Motor neuron (in vitro differentiated cells): Measurements from ENCODE around the gene UBE2E3. TPM values are rescaled to one million over a fixed set of nuclear protein-coding genes. Genes with fewer than 3 reads are reported as not detected.
A peak's percentile ranks its signal among the peaks of the same experiment; 100 is the strongest.

ENCODE experiments used
- ATAC-seq, 8 experiments: fragments of 200-7000 bp; cut with Tn5 transposase; replicated peaks in 6 of 8; 2 replicates each; pipeline ENCODE4 v1.8.0; 2021; ENCODE audit warnings: mild to moderate bottlenecking in 8 of 8, moderate library complexity in 8 of 8
- H3K27ac ChIP-seq, 2 donors: fragments of 250-450 bp; sonication (Bioruptor Pico); 2 replicates each; pipeline ENCODE4 v1.9.0; 2021; ENCODE audit warnings: antibody characterized with exemption in 2 of 2, mild to moderate bottlenecking in 2 of 2, moderate library complexity in 1 of 2
- H3K4me1 ChIP-seq, 2 donors: fragments of 250-450 bp; sonication (Bioruptor Pico); replicated peaks in 1 of 2; 2 replicates each; pipeline ENCODE4 v1.6.1; 2021; ENCODE audit warnings: antibody characterized with exemption in 2 of 2, mild to moderate bottlenecking in 2 of 2, moderate library complexity in 1 of 2
- H3K4me3 ChIP-seq, 5 donors: fragments of 250-450 bp; sonication (Bioruptor Pico); 2 replicates each; pipeline ENCODE4 v1.9.0; 2021; ENCODE audit warnings: antibody characterized with exemption in 5 of 5, mild to moderate bottlenecking in 5 of 5, moderate library complexity in 4 of 5
- WGBS, 10 experiments: fragments of 450-650 bp; shearing (Covaris generic); methylation state at CpG; one replicate each; pipeline ENCODE4 v1.0.0; 2022; 5-methylcytosine and 5-hydroxymethylcytosine counted together
- in situ Hi-C, 9 experiments: fragments of 400-800 bp; cut with MboI; loops; one replicate each; pipeline ENCODE4 v1.15.0; 2021; ENCODE audit warnings: low sequenced_read_pairs in 9 of 9, low pct_unique_long_range_greater_than_20kb in 2 of 9; ENCODE audit not compliant: unreplicated experiment in 9 of 9
- total RNA-seq, 8 experiments: library from RNA; unstranded; fragments of 300-600 nt; gene quantifications; 2 replicates each; pipeline versions ENCODE4 v1.2.3 to v1.2.4, GENCODE V29; 2022

Gene UBE2E3
- total RNA-seq, 8 experiments from 2014 or later: 56.3 to 186 (median 126) TPM

DNA sequence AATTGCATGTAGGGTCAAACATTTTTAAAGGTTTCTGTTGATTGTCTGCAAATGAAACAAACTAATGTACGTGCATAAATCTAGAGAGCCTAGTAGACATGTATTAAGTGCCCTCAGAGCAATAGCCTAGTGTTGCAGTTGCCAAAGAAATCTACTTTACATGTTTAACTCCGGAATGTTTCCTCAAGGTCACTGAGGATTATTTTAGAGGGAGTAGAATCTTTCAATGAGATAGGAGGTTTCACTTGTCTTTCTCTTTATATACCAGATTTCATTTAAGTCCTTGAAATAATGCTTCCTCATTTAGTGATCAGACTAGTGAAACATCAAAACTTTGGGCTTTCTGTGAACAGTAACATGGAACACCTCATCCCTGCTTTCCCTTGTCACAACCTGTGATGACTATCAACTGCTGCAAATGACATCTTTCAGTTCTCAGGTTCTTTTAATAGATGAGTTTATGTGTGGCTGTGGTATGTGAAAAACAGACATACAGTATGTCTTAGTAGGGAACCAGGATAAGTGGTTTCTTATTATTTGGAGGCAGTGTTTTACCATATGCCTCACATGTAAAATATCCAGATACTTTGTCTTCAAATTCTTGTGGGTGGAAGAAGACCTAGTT is 5.5 kb downstream of the UBE2E3 start:
- 11 to 100% (median 55%) methylated on average over 1 to 2 of the region's 2 CpGs; no CpG with 5 or more reads in 1 of the 10 experiments for WGBS, 10 experiments
- in situ Hi-C loops: no loop called here
- Histone ChIP-seq H3K4me3 (peak overlapping the region in 4 of 5 donors; percentile 7 to 86 (median 37)), H3K27ac (no peak overlapping the region), H3K4me1 (peaks cover 3 to 35% of the 10 kb centered on the region in 2 donors)
- no peak for ATAC-seq

GRCh38 chr2:180987146-180987545 is 6.7 kb downstream of the UBE2E3 start:
- in situ Hi-C loops: no loop called here
- Histone ChIP-seq H3K4me3 (no peak overlapping the region), H3K4me1 (peaks cover 3 to 35% of the 10 kb centered on the region in 2 donors), H3K27ac (no peak overlapping the region)
- 43 to 100% (median 82%) methylated on average over 1 to 2 of the region's 2 CpGs for WGBS, 10 experiments
- no peak for ATAC-seq

- in situ Hi-C loops: no loop called here
- Histone ChIP-seq H3K4me3 (no peak overlapping the region), H3K27ac (no peak overlapping the region), H3K4me1 (peaks cover 3 to 29% of the 10 kb centered on the region in 2 donors)
- ATAC-seq: no peak
- WGBS, 10 experiments: 27 to 100% (median 74%) methylated on average over 2 to 3 of the region's 3 CpGs; no CpG with 5 or more reads in 1 of the 10 experiments
These were observed 9.9 kb downstream of the UBE2E3 start for GRCh38 chr2:180990337-180990736.

DNA sequence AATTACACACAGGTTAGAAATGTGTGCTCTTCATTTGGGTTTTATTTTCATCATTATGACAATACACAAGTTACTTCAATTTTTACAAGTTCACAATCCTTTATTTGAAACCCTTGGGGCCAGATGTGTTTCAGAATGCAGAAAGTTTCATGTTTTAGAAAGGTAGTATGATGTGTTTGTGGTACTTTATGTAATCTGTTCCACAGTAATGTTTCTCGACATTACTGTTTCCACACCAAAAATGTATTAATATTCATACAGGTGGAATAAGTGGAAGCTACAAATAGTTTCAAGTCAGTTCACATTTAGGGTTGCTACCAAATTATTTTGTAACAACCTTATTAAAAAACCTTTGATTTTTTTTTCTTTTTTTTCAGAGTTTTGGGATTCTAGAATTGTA is 10.4 kb downstream of the UBE2E3 start:
- Histone ChIP-seq H3K4me1 (peaks cover 3 to 25% of the 10 kb centered on the region in 2 donors), H3K27ac (no peak overlapping the region), H3K4me3 (no peak overlapping the region)
- in situ Hi-C loops: no loop called here
- WGBS, 10 experiments: 75 to 100% (median 100%) methylated on average over 1 of the region's 1 CpG; no CpG with 5 or more reads in 3 of the 10 experiments
- ATAC-seq: no peak

GRCh38 chr2:180991361-180991760 is 11.0 kb downstream of the UBE2E3 start:
- no peak overlapping the region for H3K27ac ChIP-seq
- peaks cover 0 to 19% of the 10 kb centered on the region in 2 donors for H3K4me1 ChIP-seq
- in situ Hi-C loops: no loop called here
- no peak for ATAC-seq
- H3K4me3 ChIP-seq: no peak overlapping the region
- WGBS, 10 experiments: 83 to 100% (median 100%) methylated on average over 1 to 3 of the region's 3 CpGs; no CpG with 5 or more reads in 1 of the 10 experiments

GRCh38 chr2:180991820-180992219 is 11.4 kb downstream of the UBE2E3 start:
- WGBS, 10 experiments: 69 to 100% (median 91%) methylated on average over 2 to 4 of the region's 4 CpGs
- H3K4me3 ChIP-seq: no peak overlapping the region
- no peak overlapping the region for H3K27ac ChIP-seq
- H3K4me1 ChIP-seq: peaks cover 0 to 17% of the 10 kb centered on the region in 2 donors
- in situ Hi-C loops: no loop called here
- no peak for ATAC-seq

DNA sequence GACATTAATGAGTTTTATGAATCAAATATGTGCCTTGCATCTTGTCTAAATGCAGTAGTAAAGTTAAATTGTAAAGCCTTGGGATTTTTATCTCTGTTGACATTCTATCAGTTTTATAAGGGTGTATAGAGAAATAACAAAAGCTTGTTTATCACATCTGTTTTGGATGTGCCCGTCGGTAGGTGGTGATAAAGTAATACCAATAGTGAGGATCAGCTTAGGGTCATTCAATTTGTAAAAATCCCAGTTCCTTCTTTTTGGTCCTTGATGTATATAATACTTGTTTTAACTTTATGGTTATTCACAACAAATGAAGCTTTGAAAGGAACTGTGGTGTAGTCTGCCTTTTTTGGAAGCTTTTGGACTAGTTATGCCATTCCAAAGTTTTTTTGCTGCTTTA is 12.6 kb downstream of the UBE2E3 start:
- in situ Hi-C loops: no loop called here
- 64 to 100% (median 93%) methylated on average over 2 of the region's 2 CpGs; no CpG with 5 or more reads in 3 of the 10 experiments for WGBS, 10 experiments
- peaks cover 0 to 6% of the 10 kb centered on the region in 2 donors for H3K4me1 ChIP-seq
- H3K4me3 ChIP-seq: no peak overlapping the region
- ATAC-seq: no peak
- no peak overlapping the region for H3K27ac ChIP-seq

GRCh38 chr2:180999274-180999964 is 19.0 kb downstream of the UBE2E3 start:
- Histone ChIP-seq H3K4me3 (no peak overlapping the region), H3K27ac (no peak overlapping the region), H3K4me1 (peaks cover 0 to 3% of the 10 kb centered on the region in 2 donors)
- ATAC-seq: peak in 1 of 8 experiments; percentile 42
- 89 to 100% (median 95%) methylated on average over 1 to 4 of the region's 4 CpGs; no CpG with 5 or more reads in 2 of the 10 experiments for WGBS, 10 experiments
- in situ Hi-C loops: no loop called here

GRCh38 chr2:181004647-181005325 is 24.4 kb downstream of the UBE2E3 start:
- WGBS, 10 experiments: 77 to 100% (median 94%) methylated on average over 1 to 5 of the region's 5 CpGs
- ATAC-seq: no peak
- in situ Hi-C loops: no loop called here

DNA sequence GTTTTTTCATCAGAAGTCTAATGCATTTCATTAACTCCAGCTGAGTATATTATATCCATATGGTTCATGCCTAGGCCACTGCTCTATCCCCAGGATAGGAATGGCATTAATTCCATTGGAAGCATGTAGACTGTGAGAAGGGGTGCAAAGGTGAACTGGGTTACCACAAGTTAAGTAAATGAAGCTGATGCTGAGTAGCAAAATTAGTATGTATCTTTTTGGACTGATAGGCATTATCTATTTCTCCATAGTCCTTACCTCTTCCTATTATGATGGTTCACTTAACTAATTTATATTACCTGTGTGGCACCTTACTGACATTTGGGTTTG is 24.9 kb downstream of the UBE2E3 start:
- ATAC-seq: no peak
- Histone ChIP-seq H3K4me1 (peaks cover 0 to 3% of the 10 kb centered on the region in 2 donors), H3K4me3 (no peak overlapping the region), H3K27ac (no peak overlapping the region)
- in situ Hi-C loops: no loop called here

More at GRCh38 chr2:181004647-181005325, 24.4 kb downstream of the UBE2E3 start:
- peaks cover 0 to 3% of the 10 kb centered on the region in 2 donors for H3K4me1 ChIP-seq
- H3K27ac ChIP-seq: no peak overlapping the region
- H3K4me3 ChIP-seq: no peak overlapping the region

- WGBS, 10 experiments: 83 to 100% (median 95%) methylated on average over 1 of the region's 1 CpG; no CpG with 5 or more reads in 4 of the 10 experiments
- Histone ChIP-seq H3K4me1 (peaks cover 0 to 3% of the 10 kb centered on the region in 2 donors), H3K27ac (no peak overlapping the region), H3K4me3 (no peak overlapping the region)
- in situ Hi-C loops: no loop called here
- no peak for ATAC-seq
These were observed 25.4 kb downstream of the UBE2E3 start for GRCh38 chr2:181005809-181006208.

DNA sequence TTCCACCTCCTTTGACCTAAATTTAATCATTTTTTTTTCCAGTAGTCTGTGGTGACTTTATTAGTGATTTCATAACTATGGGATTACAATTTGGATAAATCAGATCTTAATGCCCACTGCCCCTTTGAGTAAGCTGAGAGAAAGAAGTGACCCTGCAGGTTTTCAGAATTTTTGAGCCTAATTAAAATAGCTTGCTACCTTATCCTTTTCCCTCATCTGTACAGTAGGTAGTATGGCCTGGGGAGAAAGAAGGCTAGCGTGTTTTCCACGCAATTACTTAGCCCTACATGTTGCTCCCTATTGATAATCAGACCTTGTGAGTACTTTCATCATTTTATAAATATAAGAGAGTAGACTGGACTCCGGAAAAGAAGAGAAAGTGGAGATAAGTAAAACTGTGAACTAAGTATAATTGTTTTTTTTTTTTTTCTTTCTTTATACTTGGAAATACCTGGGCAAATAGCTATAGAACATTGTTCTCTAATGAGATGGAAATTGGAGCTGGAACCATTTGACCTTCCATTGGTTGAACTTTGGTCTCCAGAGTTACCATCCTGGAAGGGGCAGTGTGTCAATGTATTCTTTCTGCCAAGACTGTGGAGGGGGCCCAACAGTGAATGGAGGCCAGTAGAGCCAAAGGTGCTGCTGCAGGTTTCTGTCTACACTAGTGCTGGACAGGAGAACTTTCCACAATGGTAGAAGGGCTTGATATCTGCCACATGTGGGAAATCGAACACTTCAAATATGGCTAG is 26.9 kb downstream of the UBE2E3 start:
- Histone ChIP-seq H3K27ac (no peak overlapping the region), H3K4me3 (no peak overlapping the region), H3K4me1 (peaks cover 0 to 3% of the 10 kb centered on the region in 2 donors)
- WGBS, 10 experiments: 80 to 100% (median 95%) methylated on average over 2 to 4 of the region's 4 CpGs
- no peak for ATAC-seq
- in situ Hi-C loops: no loop called here

DNA sequence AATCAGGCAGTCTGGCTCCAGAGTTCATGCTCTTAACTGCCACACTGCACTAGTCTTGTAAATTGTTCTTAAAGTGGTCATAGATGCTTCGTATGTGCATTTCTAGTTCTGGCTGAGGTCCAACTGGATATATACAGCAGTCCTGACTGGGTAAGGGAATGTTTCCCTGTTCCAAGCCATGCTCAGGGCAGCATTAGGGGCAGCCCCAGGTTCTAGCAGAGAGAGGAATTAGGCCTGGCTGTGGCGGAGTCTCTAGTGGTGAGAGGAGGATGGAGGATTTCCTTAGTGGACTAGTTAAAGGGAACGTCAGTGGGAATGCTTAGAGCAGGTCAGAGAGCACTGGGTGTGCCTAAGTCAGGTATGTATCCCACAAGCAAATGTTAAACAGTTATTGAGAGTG is 28.0 kb downstream of the UBE2E3 start:
- peak in 6 of 8 experiments; percentile 38 to 96 (median 55) for ATAC-seq
- Histone ChIP-seq H3K27ac (no peak overlapping the region), H3K4me3 (no peak overlapping the region), H3K4me1 (no peaks in the 10 kb centered on the region)
- WGBS, 10 experiments: 0 to 83% (median 32%) methylated on average over 1 to 3 of the region's 3 CpGs; no CpG with 5 or more reads in 4 of the 10 experiments
- in situ Hi-C loops: no loop called here
